HFFc6 (cell line): ENCODE results near the gene NPLOC4. TPM values are rescaled to one million over a fixed set of nuclear protein-coding genes. Genes with fewer than 3 reads are reported as not detected.

Experiments used
- DNase-seq: peaks from one replicate; pipeline ENCODE4 v3.0.0-alpha.2; 2018
- H3K27ac Mint-ChIP-seq: 2 replicates; pipeline ENCODE4 v1.8.0; 2020; ENCODE audit warnings: mild to moderate bottlenecking, mixed read lengths
- H3K27me3 Mint-ChIP-seq: 2 replicates; pipeline ENCODE4 v1.8.0; 2021; ENCODE audit warnings: mild to moderate bottlenecking, moderate library complexity, mixed read lengths; ENCODE audit not compliant: insufficient read depth
- H3K36me3 Mint-ChIP-seq: 2 replicates; pipeline ENCODE4 v1.8.0; 2021; ENCODE audit warnings: low read depth, mixed read lengths
- H3K4me1 Mint-ChIP-seq: 2 replicates; pipeline ENCODE4 v1.8.0; 2020; ENCODE audit warnings: low read depth, mixed read lengths
- H3K4me3 Mint-ChIP-seq: 2 replicates; pipeline ENCODE4 v1.8.0; 2020; ENCODE audit warnings: mild to moderate bottlenecking, moderate library complexity, mixed read lengths
- H3K9me3 Mint-ChIP-seq: 2 replicates; pipeline ENCODE4 v1.8.0; 2020; ENCODE audit warnings: mild to moderate bottlenecking, mixed read lengths
- total RNA-seq, 6 experiments: library from RNA; stranded (reverse); fragmentation: NEBNext Ultra II Directional; extraction: Animal tissue kit (Norgen Biotek cat#: 25700); gene quantifications; 2 replicates in 1 of 6; 3 replicates in 5 of 6; pipeline ENCODE4 v1.2.3, GENCODE V29; 2021
- TF ChIP-seq, protein P1 (sequence below): fragments of 200-600 bp; sonication (generic); IDR thresholded peaks from 2 replicates; pipeline ENCODE4 v1.5.0; 2021; ENCODE audit warnings: antibody characterized with exemption, mild to moderate bottlenecking

The NPLOC4 gene
- total RNA-seq, 6 experiments from 2014 or later, result 121 to 140 (median 133) TPM

DNA sequence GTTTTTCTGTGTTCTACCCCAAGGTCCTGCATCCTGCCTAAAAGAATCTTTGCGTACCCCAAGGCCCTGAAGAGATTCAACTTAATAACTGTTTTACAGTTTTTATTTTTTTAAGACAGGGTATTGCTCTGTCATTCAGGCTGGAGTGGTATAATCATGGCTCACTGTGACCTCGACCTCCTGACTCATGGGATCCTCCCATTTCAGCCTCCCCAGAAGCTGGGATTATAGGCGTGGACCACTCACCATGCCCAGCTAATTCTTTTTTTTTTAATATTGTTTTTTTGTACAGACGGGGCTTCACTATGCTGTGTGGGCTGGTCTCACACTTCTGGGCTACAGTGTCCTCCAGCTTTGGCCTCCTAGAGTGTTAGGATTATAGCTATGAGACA, 75.4 kb downstream of the NPLOC4 start:
- TF ChIP-seq, protein P1, sequence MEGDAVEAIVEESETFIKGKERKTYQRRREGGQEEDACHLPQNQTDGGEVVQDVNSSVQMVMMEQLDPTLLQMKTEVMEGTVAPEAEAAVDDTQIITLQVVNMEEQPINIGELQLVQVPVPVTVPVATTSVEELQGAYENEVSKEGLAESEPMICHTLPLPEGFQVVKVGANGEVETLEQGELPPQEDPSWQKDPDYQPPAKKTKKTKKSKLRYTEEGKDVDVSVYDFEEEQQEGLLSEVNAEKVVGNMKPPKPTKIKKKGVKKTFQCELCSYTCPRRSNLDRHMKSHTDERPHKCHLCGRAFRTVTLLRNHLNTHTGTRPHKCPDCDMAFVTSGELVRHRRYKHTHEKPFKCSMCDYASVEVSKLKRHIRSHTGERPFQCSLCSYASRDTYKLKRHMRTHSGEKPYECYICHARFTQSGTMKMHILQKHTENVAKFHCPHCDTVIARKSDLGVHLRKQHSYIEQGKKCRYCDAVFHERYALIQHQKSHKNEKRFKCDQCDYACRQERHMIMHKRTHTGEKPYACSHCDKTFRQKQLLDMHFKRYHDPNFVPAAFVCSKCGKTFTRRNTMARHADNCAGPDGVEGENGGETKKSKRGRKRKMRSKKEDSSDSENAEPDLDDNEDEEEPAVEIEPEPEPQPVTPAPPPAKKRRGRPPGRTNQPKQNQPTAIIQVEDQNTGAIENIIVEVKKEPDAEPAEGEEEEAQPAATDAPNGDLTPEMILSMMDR, result no peak
- H3K27me3 Mint-ChIP-seq, result no peaks in the 10 kb centered on the region; the same call in 1 of the 2 replicates
- peak overlapping the region; percentile 27 for H3K4me3 Mint-ChIP-seq
- peak; percentile 48 for DNase-seq
- no peaks in the 10 kb centered on the region for H3K9me3 Mint-ChIP-seq
- peaks cover 43% of the 10 kb centered on the region for H3K36me3 Mint-ChIP-seq
- H3K27ac Mint-ChIP-seq, result peak overlapping the region; percentile 79
- peaks cover 52% of the 10 kb centered on the region for H3K4me1 Mint-ChIP-seq

DNA sequence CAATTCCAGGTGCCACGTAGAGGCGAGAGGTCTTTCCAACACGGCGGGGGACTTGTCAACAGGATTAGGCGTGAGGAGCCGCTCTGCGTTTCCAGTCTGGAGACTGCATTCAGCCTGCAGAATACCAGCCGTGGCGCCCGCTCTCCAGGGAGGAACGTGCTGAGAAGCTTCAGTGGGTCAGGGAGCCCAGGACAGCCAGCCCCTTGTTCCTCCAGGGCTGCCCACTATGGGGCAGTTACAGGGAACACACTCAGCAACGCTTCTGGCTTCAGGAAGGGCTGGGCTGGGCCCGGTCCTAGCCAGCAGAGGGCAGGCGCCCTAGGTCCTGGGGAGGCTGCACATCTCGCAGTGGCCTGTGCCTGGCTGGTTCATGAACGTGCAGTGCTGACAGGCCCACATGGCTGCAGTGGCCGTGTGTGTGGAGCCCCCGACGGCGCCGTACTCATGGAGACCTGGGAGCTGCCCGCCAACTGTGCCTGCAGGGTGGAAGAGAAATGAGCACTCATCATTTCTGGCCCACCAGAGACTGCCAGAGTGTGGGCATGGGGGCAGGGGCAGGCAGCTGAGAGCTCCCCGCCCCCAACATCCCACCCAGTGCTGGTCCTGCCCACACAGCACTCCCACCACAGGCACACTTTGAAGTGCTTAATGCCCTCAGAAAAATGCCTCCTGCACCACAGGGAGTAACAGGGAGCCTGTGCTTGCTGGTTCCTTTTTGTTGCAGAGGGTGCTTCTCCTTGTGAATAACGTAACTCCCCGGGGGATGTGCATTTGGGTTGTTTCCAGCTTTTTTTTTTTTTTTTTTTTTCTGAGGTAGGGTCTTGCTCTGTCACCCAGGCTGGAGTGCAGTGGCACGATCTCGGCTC, 77.7 kb downstream of the NPLOC4 start:
- no peak for DNase-seq
- H3K4me3 Mint-ChIP-seq, result no peak overlapping the region
- TF ChIP-seq, protein P1, result peak; percentile 59
- no peaks in the 10 kb centered on the region; the same call in 1 of the 2 replicates for H3K27me3 Mint-ChIP-seq
- H3K36me3 Mint-ChIP-seq, result peaks cover 42% of the 10 kb centered on the region
- no peaks in the 10 kb centered on the region for H3K9me3 Mint-ChIP-seq
- no peak overlapping the region for H3K27ac Mint-ChIP-seq
- H3K4me1 Mint-ChIP-seq, result peaks cover 52% of the 10 kb centered on the region

DNA sequence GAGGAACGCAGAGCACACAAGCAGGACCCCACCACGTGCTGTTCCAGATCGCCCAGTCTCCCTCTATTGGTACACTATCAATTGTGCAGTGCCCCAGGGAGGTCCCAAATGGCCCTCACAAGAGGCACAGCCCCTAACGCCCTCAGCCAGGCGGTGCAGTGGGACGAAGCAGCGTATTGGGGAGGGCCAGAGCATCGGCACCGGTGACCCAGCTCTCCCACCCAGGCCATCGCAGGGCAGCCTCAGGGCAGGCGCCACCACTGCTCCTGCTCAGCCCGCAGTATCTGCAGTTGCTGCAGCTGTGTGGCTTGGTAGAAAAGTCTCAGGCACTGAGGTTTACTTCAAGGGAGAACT, 78.8 kb downstream of the NPLOC4 start:
- Mint-ChIP-seq H3K27me3 (peaks cover 8% of the 10 kb centered on the region), H3K4me3 (no peak overlapping the region), H3K27ac (0 out of 2 replicates have a peak overlapping the region, but pooled peaks have one; percentile 7), H3K9me3 (no peaks in the 10 kb centered on the region), H3K4me1 (peaks cover 63% of the 10 kb centered on the region), H3K36me3 (peaks cover 47% of the 10 kb centered on the region)
- no peak for DNase-seq
- TF ChIP-seq, protein P1, result peak; percentile 5; the same call in 1 of the 2 replicates

DNA sequence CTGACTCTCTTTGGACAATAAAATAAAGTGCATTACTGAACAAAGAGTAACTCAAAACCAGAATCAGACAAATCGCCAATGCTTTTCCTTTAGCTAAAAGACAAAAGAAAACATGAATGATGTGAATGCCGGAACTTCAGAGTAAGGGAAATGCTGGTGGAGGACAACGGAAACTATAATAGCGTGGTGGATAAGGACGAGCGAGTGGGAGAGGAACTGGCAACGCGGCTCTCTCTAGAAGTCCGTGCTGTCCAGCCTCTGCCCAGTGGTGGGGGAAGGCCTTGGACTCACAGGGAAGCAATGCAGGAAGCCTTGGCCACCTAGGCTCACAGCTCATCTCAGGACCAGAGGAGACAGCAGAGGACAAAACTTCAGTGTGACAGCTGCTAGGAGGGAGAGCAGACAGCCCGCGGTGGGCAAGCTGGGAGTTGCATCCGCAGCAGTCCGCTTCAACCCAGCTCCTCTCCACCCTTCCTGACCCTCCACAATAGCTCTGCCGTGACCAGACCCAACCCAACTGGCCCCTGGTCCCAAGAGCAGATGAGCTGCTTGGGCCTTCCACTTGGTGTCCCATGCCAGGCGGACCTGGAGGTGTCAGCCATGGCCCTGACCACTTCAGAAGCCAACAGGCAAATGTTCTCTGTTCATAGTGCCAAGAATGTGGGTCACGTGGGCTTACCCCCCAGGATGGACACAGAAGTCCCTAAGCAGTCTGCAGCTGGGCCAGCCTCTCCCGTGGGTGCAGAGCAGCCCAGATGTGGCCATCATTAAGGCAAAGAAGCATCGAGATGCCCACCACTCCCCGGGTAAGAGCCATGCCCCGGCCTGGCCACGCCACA, 79.4 kb downstream of the NPLOC4 start:
- peaks cover 44% of the 10 kb centered on the region for H3K36me3 Mint-ChIP-seq
- no peaks in the 10 kb centered on the region for H3K9me3 Mint-ChIP-seq
- no peak overlapping the region for H3K4me3 Mint-ChIP-seq
- peaks cover 8% of the 10 kb centered on the region for H3K27me3 Mint-ChIP-seq
- TF ChIP-seq, protein P1, result no peak
- H3K27ac Mint-ChIP-seq, result peak overlapping the region; percentile 41; the same call in 1 of the 2 replicates
- no peak for DNase-seq
- peaks cover 62% of the 10 kb centered on the region for H3K4me1 Mint-ChIP-seq

DNA sequence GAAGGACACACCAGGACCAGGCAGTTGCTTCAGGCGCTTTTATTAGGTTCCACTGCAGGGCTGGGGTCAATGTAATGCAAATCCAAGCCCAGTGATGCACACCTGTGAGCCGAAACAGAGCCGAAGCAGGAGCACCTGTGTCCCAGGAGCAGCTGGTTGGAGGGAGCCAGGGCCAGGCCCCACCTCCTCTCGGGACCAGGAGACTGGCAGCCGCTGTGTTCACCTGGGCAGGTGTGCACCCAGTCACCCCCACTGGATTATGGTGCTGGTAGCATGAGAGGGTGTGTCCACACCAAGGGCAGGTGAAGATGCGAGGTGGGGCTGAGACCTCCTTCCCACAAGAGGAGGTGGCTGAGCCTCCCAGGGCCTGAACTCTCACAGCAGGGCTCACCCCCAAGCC, 80.0 kb downstream of the NPLOC4 start:
- H3K9me3 Mint-ChIP-seq, result no peaks in the 10 kb centered on the region
- TF ChIP-seq, protein P1, result no peak
- H3K27ac Mint-ChIP-seq, result peak overlapping the region; percentile 72
- H3K27me3 Mint-ChIP-seq, result peaks cover 8% of the 10 kb centered on the region
- peaks cover 40% of the 10 kb centered on the region for H3K36me3 Mint-ChIP-seq
- H3K4me3 Mint-ChIP-seq, result no peak overlapping the region
- DNase-seq, result no peak
- peaks cover 58% of the 10 kb centered on the region for H3K4me1 Mint-ChIP-seq
